NCI-H524 (cell line): Measurements from ENCODE around the gene ZNF638.
A peak's percentile ranks its signal among the peaks of the same experiment; 100 is the strongest.
"Not testable (repeated sequence)": the region's sequence is repeated elsewhere in the genome, so short reads cannot be mapped to it uniquely, and the experiment has no call there.

Source experiments
- DNase-seq, 2 experiments: peaks; one replicate each; lab custom pipeline; 2025; lab: John Stamatoyannopoulos, UW

The ZNF638 gene

DNA sequence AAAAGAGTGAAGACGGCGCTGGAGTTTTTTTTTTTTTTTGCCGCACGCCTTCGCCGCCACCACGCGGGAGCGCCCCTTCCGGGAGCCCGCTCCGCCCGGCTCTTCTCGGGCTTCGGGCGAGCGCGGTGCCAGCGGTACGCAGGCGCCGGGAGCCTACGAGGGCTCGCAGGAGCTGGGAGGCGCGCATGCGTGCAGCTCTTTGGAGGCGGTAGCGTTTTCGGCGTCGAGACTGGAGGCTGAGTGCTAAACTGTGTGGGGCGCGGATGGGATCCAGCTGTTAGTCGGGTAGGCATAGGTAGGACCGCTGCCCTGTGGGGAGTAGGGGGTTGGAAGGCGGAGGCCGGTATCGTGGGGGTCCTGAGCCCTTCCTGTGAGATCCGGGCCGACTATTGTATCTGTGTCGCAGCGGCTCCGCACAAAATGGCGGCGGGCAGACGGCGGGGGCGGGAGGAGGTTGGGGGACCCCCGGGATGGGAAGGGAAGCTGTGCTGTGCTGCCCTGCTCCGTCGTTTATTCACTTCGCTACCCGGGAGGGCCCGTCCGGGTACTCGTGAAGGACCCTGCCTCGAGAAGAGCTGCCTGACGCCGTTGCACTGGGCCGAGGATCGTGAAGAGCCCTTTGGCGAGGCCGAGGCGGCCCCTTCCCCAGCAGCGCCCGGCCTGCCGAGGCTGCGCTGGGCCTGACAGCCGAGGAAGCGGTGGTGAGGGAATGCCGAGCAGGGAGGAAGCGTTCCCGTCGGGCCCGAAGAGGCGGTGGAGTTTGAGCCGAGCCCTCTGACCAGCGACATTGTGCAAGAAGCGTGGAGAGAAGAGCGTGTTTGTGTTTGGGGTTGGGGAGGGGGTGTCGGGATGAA, at the start of gene ZNF638:
TSS of gene ZNF638 (plus strand) at position 202 of the 854 bp plus-strand sequence. CDS start 17,173 bp downstream, outside the sequence.
- peak; percentile 61 to 91 for DNase-seq

DNA sequence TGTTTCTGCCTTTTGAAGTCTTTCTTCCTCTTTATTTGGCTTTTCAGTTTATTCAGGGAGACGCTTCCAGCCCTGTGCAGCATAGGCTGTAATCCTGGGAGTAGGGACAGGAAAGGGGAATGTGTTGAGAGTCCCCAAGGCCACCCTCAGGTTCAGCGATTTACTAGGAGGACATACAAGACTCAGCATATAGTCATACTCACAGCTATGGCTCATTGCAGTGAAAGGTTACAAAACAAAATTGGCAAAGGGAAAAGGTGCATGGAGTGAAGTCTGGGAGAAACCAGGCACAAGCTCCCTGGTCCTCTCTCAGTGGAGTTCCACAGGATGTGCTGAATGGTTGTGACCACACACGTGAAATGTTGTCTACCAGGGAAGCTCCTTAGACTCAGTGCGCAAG, 49.6 kb upstream of the ZNF638 start:
- DNase-seq = no peak

- no peak for DNase-seq
Observed at GRCh38 chr2:71282493-71282892, 49.1 kb upstream of the ZNF638 start.

GRCh38 chr2:71283131-71283530, 48.5 kb upstream of the ZNF638 start:
- no peak for DNase-seq

DNA sequence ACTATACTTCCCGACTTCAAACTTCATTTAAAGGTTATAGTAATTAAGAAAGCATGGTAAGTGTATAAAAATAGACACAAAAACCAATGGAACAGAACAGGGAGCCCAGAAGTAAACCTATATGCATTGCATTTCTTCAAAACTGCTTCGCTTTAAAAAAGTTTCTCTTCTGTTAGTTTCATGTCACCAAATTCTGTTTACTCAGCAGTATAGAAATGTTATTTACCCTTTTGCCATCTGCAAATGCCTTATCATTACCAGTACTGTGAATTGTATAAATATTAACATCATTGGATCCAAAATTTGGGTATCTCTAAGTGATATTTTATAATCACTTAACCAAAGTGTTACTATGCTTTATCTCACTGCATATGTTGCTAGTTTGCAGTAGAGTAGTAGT, 45.9 kb upstream of the ZNF638 start:
- DNase-seq = no peak

GRCh38 chr2:71291398-71291797, 40.2 kb upstream of the ZNF638 start:
- DNase-seq = no peak

- DNase-seq = no peak
Observed at GRCh38 chr2:71292159-71292558, 39.4 kb upstream of the ZNF638 start.

- no peak for DNase-seq
Observed at GRCh38 chr2:71298914-71299313, 32.7 kb upstream of the ZNF638 start.

DNA sequence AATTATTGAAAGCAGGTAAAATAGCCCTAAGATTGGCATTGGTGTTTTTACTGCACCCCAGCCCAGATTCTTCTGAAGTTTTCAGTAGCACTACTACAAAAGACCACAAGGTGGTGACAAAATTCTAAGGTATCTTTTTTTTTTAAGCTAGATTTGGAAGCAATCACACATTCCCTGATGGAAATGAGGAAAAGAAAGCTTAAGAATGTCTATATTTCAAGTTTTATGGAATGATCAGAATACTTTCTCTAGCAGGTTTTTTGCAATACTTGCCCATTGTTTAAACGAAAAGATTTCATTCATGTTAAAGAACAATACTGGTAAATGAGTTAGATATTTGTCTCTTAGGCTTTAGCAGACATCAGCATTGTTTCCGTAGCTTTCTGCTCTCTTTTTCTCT, 32.1 kb upstream of the ZNF638 start:
- peak in 1 of 2 experiments; percentile 27 for DNase-seq

DNA sequence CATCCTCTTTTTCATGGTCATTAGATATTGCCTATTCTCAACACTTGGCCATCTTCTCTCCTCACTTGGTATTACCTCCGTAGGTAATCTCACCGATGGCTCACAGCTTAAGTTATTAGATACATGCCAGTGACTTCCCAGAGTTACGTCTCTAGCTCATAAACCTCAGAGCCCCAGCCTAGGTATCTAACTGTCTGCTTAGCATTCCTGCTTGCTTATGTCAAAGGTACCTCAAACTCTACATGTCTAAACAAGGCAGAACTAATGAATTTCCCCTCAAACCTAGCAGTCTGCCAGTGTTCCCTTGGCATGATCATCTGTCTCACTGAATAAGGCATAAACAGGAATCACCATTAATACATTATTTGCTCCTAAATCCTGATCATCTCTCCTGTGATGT, 27.7 kb upstream of the ZNF638 start:
- no peak for DNase-seq

- DNase-seq = no peak
Observed at GRCh38 chr2:71306762-71307161, 24.8 kb upstream of the ZNF638 start.

DNA sequence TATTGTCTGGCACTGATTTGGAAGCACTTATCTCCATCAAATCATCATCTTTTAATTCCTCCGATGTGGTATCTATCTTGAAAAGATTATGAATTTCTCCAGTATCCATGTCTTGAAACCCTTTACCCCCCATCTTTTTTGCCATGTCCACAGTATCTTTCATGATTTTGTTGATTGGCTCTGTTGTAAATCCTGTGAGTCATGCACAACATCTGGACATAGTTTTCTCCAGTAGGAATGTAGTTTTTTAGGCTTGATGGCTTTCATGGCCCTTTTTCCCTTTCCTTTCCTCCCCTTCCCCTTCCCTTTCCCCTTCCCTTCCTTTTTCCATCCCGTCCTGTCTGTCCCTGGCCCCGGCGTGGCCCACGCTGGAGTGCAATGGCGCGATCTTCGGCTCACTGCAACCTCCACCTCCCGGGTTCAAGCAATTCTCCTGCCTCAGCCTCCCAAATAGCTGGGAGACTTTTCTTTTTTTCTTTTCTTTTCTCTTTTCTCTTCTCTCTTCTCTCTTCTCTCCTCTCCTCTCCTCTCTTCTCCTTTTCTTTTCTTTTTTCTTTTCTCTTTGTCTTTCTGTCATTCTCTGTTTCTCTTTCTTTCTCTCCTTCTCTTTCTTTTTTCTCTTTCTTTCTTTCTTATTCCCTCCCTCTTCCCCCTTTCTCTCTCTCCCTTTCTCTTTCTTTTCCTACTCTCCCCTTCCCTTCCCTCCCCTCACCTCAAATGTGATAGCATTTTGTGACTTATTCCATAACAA, 18.4 kb upstream of the ZNF638 start:
- no peak for DNase-seq

GRCh38 chr2:71317060-71317459, 14.5 kb upstream of the ZNF638 start:
- DNase-seq = no peak

GRCh38 chr2:71317900-71318299, 13.7 kb upstream of the ZNF638 start:
- DNase-seq = not testable (repeated sequence)

DNA sequence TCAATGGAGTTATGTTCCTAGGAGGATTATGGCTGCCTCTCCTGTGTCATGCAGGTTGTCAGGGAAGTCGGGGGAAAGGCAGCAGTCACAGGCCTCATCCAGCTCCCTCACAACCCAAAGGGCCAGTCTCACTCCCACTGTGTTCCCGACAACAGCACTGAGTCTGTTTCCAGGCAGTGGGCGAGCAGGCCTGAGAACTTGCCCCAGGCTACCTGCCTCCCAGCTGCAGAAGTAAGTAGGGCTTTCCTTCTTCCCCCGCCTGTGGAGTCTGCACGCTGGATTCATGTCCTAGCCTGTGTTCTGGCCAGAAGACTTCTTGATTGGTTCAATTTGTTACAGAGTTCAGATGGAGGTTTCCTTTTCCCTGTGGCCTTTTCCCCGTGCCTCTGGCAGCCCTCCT, 8.2 kb upstream of the ZNF638 start:
- no peak for DNase-seq

GRCh38 chr2:71326968-71327367, 4.6 kb upstream of the ZNF638 start:
- no peak for DNase-seq

DNA sequence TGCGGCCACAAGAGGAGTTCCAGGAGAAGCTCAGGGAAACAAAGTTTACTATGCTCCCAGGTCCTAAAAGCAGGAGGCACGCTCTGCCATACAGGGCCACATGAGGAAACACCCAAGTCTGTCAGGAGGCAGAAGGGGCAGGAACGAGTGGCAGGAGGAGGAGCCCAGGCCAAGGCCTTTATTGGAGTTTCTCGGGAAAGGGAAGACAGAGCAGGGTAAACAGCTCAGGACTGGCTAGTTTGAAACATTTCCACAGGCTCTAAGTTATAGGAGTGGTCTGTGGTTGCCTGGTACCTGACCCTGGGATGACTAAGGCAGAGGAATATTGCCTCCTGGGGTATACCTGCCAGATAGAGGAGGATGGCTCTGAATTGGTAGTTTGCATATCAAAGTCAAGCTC, 3.7 kb upstream of the ZNF638 start:
- DNase-seq = no peak

DNA sequence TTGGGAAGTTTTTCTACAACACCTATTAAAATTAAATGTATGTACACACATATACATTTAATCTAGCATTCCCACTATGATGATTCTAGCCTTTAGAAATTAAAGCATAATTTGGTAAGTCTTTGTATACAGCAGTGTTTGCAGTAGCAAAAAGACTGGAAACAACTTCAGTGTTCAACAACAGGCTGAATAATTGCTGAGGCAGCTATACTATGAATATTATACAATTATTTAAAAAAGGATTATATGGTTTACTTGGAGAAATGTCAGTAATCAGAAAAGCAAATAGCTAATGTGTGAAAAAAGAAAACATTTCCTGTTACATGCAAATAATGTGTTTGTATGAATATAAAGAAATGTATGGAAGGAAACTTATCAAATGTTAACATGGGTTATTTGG, 1.4 kb upstream of the ZNF638 start:
- no peak for DNase-seq

- no peak for DNase-seq
Observed at GRCh38 chr2:71330585-71331330, 824 bp upstream of the ZNF638 start.

- not testable (repeated sequence) for DNase-seq
Observed at GRCh38 chr2:71331331-71331580, 326 bp upstream of the ZNF638 start.

GRCh38 chr2:71332435-71332796, 834 bp downstream of the ZNF638 start:
- no peak for DNase-seq

DNA sequence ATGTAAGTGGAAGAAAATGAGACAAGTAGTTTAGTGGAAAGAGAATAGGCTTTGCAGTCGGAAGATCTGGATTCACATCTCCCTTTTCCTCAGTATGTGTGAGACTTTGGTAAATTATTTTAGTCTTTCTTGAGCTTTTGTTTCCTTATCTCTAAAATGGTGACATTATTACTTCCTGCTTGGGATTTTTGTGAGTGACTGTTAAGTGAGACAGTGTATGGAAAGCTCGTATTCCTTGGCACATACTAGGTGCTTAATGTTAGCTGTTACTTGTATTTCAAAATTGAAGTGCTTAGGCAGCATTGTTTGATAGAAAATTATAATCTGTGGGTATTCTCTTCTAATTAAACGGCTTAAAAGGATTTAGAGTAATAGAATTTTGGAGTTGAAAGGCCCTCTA, 2.0 kb downstream of the ZNF638 start:
- no peak for DNase-seq

- DNase-seq = no peak
Observed at GRCh38 chr2:71336384-71336783, 4.8 kb downstream of the ZNF638 start.
